AG09309 (cell line): ENCODE results near the gene IWS1.
"Not testable (repeated sequence)": the region's sequence is repeated elsewhere in the genome, so short reads cannot be mapped to it uniquely, and the experiment has no call there.

Source experiments
- DNase-seq: peaks from one replicate; pipeline ENCODE4 v3.0.0-alpha.2; 2010; ENCODE audit warnings: low read depth
- H3K4me3 ChIP-seq: 2 replicates; pipeline ENCODE4 v1.5.1; 2011; ENCODE audit warnings: mild to moderate bottlenecking, low read depth, low read length, moderate library complexity; ENCODE audit not compliant: control insufficient read depth
- TF ChIP-seq, protein P1 (sequence below): IDR thresholded peaks from 2 replicates; pipeline ENCODE4 v1.5.1; 2011; ENCODE audit warnings: mild to moderate bottlenecking, low read depth, low read length, inconsistent platforms; ENCODE audit not compliant: insufficient read depth, control insufficient read depth; ENCODE audit errors: missing control alignments

Gene IWS1

DNA sequence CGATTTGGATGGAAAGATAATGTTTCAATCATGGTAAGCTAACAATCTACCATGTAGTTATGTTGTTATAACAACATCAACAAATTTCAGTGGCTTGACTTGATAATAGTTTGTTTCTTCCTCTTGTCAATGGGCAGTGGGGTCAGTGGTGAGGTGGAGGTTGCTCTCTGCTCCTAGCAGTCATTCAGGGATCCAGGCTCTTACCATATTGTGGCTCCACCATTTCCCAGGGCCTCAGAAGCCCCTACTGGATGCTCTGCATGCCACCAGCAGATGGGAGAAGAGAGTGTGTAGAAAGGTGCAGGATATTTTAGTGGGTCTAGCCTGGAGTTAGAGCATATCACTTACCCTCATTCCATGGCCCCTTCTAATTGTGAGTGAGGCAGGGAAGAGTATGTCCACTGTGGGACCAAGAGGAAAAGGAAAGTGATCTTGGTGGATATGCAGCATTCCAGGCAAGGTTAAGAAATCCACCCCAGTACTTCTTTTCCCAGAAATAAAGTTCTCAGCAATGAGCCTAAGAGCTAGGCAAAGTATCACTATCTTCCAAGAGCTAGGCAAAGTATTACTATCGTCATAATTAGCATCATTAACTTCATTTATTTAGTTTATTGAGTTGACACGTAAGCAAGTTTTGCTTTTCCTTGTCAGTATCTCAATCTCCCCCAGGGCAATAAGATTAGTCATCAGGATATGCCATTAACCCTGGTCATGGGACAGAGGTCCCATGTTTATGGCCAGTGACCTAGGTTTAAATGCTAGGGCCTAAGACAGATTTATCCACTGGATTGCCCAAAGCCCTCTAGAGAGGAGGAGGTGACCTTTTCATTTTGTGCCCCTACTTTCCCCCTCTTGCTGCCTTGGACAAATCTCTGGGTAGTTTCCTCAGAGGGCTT, 4.2 kb upstream of the IWS1 start:
- DNase-seq: no peak
- H3K4me3 ChIP-seq: no peak overlapping the region
- TF ChIP-seq, protein P1, sequence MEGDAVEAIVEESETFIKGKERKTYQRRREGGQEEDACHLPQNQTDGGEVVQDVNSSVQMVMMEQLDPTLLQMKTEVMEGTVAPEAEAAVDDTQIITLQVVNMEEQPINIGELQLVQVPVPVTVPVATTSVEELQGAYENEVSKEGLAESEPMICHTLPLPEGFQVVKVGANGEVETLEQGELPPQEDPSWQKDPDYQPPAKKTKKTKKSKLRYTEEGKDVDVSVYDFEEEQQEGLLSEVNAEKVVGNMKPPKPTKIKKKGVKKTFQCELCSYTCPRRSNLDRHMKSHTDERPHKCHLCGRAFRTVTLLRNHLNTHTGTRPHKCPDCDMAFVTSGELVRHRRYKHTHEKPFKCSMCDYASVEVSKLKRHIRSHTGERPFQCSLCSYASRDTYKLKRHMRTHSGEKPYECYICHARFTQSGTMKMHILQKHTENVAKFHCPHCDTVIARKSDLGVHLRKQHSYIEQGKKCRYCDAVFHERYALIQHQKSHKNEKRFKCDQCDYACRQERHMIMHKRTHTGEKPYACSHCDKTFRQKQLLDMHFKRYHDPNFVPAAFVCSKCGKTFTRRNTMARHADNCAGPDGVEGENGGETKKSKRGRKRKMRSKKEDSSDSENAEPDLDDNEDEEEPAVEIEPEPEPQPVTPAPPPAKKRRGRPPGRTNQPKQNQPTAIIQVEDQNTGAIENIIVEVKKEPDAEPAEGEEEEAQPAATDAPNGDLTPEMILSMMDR: no peak

DNA sequence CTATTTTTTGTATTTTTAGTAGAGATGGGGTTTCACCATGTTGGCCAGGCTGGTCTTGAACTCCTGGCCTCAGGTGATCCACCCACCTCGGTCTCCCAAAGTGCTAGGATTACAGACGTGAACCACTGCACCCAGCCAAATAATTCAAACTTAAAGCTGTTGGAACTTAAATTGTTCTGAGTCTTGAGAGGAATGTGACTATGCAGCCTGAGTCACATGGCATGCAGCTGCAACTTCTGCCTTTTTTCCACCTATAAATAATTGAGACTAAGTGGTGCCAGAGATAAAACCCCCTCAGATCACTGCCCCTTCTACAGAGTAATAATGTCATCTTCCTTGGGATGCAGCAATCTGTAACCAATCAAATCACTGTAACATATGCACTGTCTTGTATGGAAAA, 3.1 kb upstream of the IWS1 start:
- DNase-seq, H3K4me3 ChIP-seq: not testable (repeated sequence)

DNA sequence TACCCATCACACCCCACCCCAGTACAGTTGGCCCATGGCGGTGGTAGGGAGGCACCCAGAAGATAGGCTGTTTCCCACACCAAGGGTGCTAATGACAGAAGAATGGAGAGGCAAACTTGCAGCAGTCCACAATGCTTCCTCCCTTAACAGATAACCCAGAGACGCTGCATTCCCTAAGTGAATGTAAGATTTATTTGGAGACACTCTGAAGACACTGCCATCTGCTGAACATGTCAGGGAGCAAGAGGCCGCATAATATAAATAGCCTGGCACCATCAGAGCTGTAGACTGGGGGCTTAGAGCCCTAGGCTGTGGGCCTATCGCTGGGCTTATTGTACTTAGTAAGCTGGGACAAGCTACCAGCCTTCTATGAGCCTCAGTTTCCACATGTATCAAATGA, 2.2 kb upstream of the IWS1 start:
- no peak for DNase-seq
- no peak overlapping the region for H3K4me3 ChIP-seq
- TF ChIP-seq, protein P1: no peak

DNA sequence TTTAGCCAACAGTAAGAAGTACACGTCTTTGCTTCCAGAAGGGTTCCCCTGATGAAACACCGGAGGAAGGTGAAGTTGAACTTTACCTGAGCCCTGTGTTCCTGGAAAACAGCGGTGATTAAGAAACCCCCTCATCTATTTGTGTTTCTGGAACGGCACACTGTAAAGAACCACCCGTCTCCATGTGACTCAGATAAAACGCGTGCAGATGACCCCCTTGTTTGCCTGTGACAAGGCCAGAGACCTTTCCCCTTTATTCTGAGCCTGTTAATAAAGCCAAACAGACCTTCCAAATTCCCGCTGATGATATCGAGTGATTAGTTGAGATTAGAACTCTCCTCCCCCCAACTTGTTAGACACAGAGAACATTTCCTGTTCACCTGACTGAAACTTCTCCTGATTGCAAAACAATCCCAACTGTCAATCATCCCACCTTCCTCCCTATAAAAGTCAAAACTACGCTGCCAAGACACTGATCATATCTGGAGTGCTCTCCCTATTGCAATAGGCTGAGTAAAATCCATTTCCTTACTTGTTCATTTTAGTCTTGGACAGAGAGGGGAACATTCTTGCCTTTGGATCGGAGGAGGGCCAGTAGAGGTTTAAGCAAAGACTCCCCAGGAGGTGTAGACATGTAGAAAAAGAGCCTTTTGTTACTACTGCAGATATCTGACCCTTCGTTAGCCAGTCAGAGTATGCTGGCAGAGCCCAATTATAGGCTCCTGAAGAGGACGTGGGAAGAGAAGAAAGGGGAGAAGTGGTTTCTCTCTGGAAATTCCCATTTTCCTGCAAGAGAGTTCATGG, 914 bp upstream of the IWS1 start:
- DNase-seq: no peak
- H3K4me3 ChIP-seq: peak overlapping the region; percentile 73
- TF ChIP-seq, protein P1: no peak

DNA sequence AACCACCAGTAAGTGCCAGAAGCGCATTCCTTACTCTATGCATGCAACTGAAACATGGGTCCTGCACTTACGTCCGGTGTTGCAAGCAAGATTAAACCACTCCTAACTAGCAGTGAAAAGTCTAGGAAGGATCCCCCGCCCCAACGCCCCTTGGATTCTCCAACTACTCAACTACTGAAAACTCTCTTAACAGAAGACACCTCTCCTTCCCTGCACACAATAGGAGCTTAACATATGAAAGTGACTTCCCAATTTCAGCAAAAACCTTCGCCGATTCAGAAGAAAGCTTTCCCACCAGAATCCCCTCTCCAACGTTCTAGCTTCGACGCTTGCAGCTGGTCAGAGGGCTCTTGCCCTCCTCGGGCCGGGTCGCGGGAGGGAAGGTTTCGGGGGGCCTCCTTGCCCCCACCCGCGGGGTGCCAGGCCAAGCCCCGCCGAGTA, 578 bp downstream of the IWS1 start:
- TF ChIP-seq, protein P1: no peak
- no peak for DNase-seq
- peak overlapping the region; percentile 73 for H3K4me3 ChIP-seq

DNA sequence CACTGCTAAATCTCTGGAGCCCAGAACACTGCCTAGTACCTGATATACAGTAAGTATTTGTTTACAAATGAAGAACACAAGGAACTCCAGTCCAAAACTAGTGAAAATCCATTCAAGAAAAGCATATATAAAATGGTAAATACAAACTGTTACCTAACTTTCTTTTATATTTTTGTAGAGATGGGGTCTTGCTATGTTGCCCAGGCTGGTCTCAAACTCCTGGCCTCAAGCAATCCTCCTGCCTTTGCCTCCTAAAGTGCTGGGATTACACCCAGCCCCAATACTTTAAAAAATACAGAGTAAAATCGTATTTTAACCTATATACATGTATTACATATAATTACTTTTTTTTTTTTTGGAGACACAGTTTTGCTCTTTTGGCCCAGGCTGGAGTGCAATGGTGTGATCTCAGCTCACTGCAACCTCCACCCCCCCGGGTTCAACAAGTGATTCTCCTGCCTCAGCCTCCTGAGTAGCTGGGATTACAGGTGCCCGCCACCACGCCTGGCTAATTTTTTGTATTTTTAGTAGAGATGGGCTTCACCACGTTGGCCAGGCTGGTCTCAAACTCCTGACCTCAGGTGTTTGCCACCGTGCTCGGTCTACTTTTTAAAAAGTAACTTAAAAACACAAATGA, 2.0 kb downstream of the IWS1 start:
- DNase-seq, H3K4me3 ChIP-seq: not testable (repeated sequence)

DNA sequence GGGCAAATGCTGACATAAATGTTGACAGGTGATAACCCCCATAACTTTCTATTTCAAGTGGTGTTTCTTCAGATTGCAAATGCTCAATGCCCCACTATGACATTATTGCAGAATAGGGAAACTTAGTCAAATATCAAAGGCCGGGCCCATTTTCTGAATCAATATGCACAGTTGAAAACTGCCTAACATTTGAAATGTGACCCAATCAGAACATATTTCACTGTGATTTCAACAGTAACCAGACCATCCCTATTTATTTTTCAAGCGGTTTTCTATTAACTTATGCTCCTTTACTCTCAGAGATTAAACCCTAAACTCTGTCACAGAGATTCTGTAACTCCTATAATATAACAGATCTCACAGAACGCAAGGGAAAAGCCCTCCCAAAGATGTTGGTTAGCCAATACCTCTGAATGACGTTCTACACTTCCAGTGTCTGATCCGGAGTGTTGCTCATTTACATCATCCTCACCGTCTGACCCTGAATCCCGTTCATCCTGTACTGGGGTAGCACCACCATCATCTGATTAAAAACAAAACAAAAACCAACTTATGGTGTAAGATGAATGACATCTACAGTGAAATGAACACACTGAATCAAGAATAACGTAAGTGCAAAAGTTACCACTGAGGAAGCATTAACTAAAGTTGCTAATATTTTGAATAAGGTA, 2.9 kb downstream of the IWS1 start:
- no peak for DNase-seq
- H3K4me3 ChIP-seq: no peak overlapping the region
- TF ChIP-seq, protein P1: no peak
